CD4-positive, alpha-beta T cell (primary cell): ENCODE data around the gene ARL8A. TPM values are rescaled to one million over a fixed set of nuclear protein-coding genes. Genes with fewer than 3 reads are reported as not detected.

Source experiments
- ATAC-seq: fragments of 200-7000 bp; cut with Tn5 transposase; one replicate; pipeline ENCODE4 v1.10.0; 2022; ENCODE audit warnings: mild to moderate bottlenecking; ENCODE audit not compliant: poor library complexity
- CTCF ChIA-PET: fragments of 350-600 bp; sonication (Branson Sonifier 250); formaldehyde crosslinking; loops from one replicate; lab custom pipeline; 2021; ENCODE audit warnings: antibody characterized with exemption, inconsistent platforms; lab: Charles Lee
- POLR2A ChIA-PET: fragments of 350-600 bp; sonication (Branson Sonifier 250); formaldehyde crosslinking; loops from one replicate; lab custom pipeline; 2021; ENCODE audit warnings: antibody characterized with exemption, inconsistent platforms; lab: Charles Lee
- DNase-seq, 14 experiments: peaks; one replicate each; pipeline ENCODE4 v3.0.0-alpha.2; 2013 to 2020; ENCODE audit warnings: mixed read lengths in 2 of 14
- H3K27ac ChIP-seq, 2 donors: one replicate each; pipeline versions ENCODE4 v1.5.1 to v1.7.0; 2013; ENCODE audit warnings: low read length in 2 of 2, low read depth in 1 of 2, mild to moderate bottlenecking in 1 of 2
- H3K27me3 ChIP-seq, 2 experiments: 1 replicate in 1 of 2; 2 replicates in 1 of 2; pipeline versions ENCODE4 v1.6.1 to v1.7.0; 2013; ENCODE audit warnings: low read length in 2 of 2, control low read depth in 1 of 2, mild to moderate bottlenecking in 1 of 2, moderate library complexity in 1 of 2; ENCODE audit not compliant: insufficient read depth in 2 of 2, control insufficient read depth in 1 of 2
- H3K36me3 ChIP-seq: one replicate; pipeline ENCODE4 v1.6.1; 2013; ENCODE audit warnings: low read length, control low read depth; ENCODE audit not compliant: insufficient read depth
- H3K4me1 ChIP-seq: one replicate; pipeline ENCODE4 v1.6.1; 2013; ENCODE audit warnings: low read length, control low read depth; ENCODE audit not compliant: insufficient read depth
- H3K4me3 ChIP-seq: one replicate; pipeline ENCODE4 v1.5.1; 2013; ENCODE audit warnings: mild to moderate bottlenecking, low read length, moderate library complexity
- H3K9me3 ChIP-seq, 2 experiments: 1 replicate in 1 of 2; 2 replicates in 1 of 2; pipeline versions ENCODE4 v1.6.1 to v1.7.0; 2013; ENCODE audit warnings: low read length in 2 of 2, mild to moderate bottlenecking in 2 of 2, control low read depth in 1 of 2, moderate library complexity in 1 of 2; ENCODE audit not compliant: control insufficient read depth in 1 of 2, insufficient read depth in 1 of 2
- H3K27ac Mint-ChIP-seq: one replicate; pipeline ENCODE4 v1.8.0; 2020; ENCODE audit warnings: mixed read lengths
- H3K27me3 Mint-ChIP-seq: one replicate; pipeline ENCODE4 v1.8.0; 2021; ENCODE audit warnings: mixed read lengths
- H3K36me3 Mint-ChIP-seq: one replicate; pipeline ENCODE4 v1.8.0; 2021; ENCODE audit warnings: low read depth, mixed read lengths
- H3K4me1 Mint-ChIP-seq: one replicate; pipeline ENCODE4 v1.8.0; 2021; ENCODE audit warnings: low read depth, mixed read lengths
- H3K4me3 Mint-ChIP-seq: one replicate; pipeline ENCODE4 v1.8.0; 2020; ENCODE audit warnings: mild to moderate bottlenecking, mixed read lengths
- H3K9me3 Mint-ChIP-seq: one replicate; pipeline ENCODE4 v1.8.0; 2020; ENCODE audit warnings: mixed read lengths
- CTCF ChIP-seq: fragments of 200-600 bp; IDR thresholded peaks from one replicate; pipeline ENCODE4 v1.8.0; 2022; ENCODE audit warnings: antibody characterized with exemption, mild to moderate bottlenecking
- intact Hi-C, 2 experiments: fragments of 100-400 bp; cut with DNase I in 1 of 2; cut with micrococcal nuclease in 1 of 2; formaldehyde crosslinking; loops; one replicate each; pipeline versions ENCODE4 v1.15.1 to v1.9.0; 2023 to 2025; cut with DNase I, micrococcal nuclease
- total RNA-seq, 174 experiments: library from RNA in 2 of 174; stranded (reverse) in 2 of 174; gene quantifications; one replicate each; pipeline ENCODE4 v1.2.3 and lab custom pipeline; 2021 to 2026

Gene ARL8A
- total RNA-seq, 2 experiments from 2014 or later = 73.5 to 73.8 TPM

- POLR2A ChIA-PET = interaction anchor here (1.1 kb wide), 1 partner anchor 12 kb away, joined by 3 read pairs; the partner anchor contains the start of gene ARL8A
- Histone ChIP-seq H3K27me3 (no peaks in the 10 kb centered on the region), H3K4me1 (peaks cover 14% of the 10 kb centered on the region), H3K4me3 (no peak overlapping the region), H3K27ac (no peak overlapping the region), H3K9me3 (no peaks in the 10 kb centered on the region), H3K36me3 (peaks cover 41% of the 10 kb centered on the region)
- Mint-ChIP-seq H3K9me3 (no peaks in the 10 kb centered on the region), H3K36me3 (peaks cover 41% of the 10 kb centered on the region), H3K27ac (no peak overlapping the region), H3K4me1 (peaks cover 5% of the 10 kb centered on the region), H3K4me3 (no peak overlapping the region), H3K27me3 (no peaks in the 10 kb centered on the region)
- intact Hi-C loops = loop anchor here in 1 of 2 experiments (1.0 kb wide), 1 partner anchor 122 kb away; the partner anchor contains the start of gene ELF3
- ATAC-seq = no peak
- CTCF ChIA-PET = no interaction called here
- no peak for TF ChIP-seq CTCF
- DNase-seq = no peak
Measured at GRCh38 chr1:202131956-202132821, 12.3 kb downstream of the ARL8A start.

GRCh38 chr1:202130816-202131522, 13.6 kb downstream of the ARL8A start:
- H3K36me3 ChIP-seq = peaks cover 39% of the 10 kb centered on the region
- ChIA-PET POLR2A (interaction anchor here (1.1 kb wide), 1 partner anchor 13 kb away, joined by 3 read pairs; the partner anchor contains the start of gene ARL8A), CTCF (no interaction called here)
- peaks cover 5% of the 10 kb centered on the region for H3K4me1 Mint-ChIP-seq
- H3K27ac Mint-ChIP-seq = no peak overlapping the region
- H3K27me3 Mint-ChIP-seq = no peaks in the 10 kb centered on the region
- no peak overlapping the region for H3K4me3 Mint-ChIP-seq
- ATAC-seq = no peak
- DNase-seq = no peak
- no peaks in the 10 kb centered on the region for H3K9me3 Mint-ChIP-seq
- TF ChIP-seq CTCF = no peak
- no peak overlapping the region for H3K4me3 ChIP-seq
- intact Hi-C loops = no loop called here
- no peak overlapping the region for H3K27ac ChIP-seq
- no peaks in the 10 kb centered on the region for H3K9me3 ChIP-seq
- peaks cover 14% of the 10 kb centered on the region for H3K4me1 ChIP-seq
- peaks cover 40% of the 10 kb centered on the region for H3K36me3 Mint-ChIP-seq
- peaks cover 0 to 2% of the 10 kb centered on the region in 2 experiments for H3K27me3 ChIP-seq

- Mint-ChIP-seq H3K4me3 (no peak overlapping the region), H3K36me3 (peaks cover 33% of the 10 kb centered on the region), H3K27ac (no peak overlapping the region), H3K9me3 (no peaks in the 10 kb centered on the region), H3K27me3 (no peaks in the 10 kb centered on the region), H3K4me1 (peaks cover 4% of the 10 kb centered on the region)
- Histone ChIP-seq H3K27ac (no peak overlapping the region), H3K36me3 (peaks cover 33% of the 10 kb centered on the region), H3K27me3 (peaks cover 0 to 2% of the 10 kb centered on the region in 2 experiments), H3K4me3 (no peak overlapping the region), H3K4me1 (peaks cover 11% of the 10 kb centered on the region), H3K9me3 (no peaks in the 10 kb centered on the region)
- POLR2A ChIA-PET = no interaction called here
- intact Hi-C loops = no loop called here
- CTCF ChIA-PET = no interaction called here
- TF ChIP-seq CTCF = no peak
- ATAC-seq (no peak), DNase-seq (no peak)
Measured at GRCh38 chr1:202130297-202130721, 14.2 kb downstream of the ARL8A start.
